ENCODE measurements around the gene SULT2B1.

Gene SULT2B1

GRCh38 chr19:48596237-48596636, 44.3 kb downstream of the SULT2B1 start:
- TF ChIP-seq GATA2 (IDR thresholded peaks at IDR 0.05; ENCODE audit: low read depth, low read length) = no peak

GRCh38 chr19:48596679-48597465, 44.9 kb downstream of the SULT2B1 start:
- no peak for TF ChIP-seq GATA2 (IDR thresholded peaks at IDR 0.05; ENCODE audit: low read depth, low read length)
- no peak for TF ChIP-seq GATA3 (IDR thresholded peaks at IDR 0.05; ENCODE audit: low read depth, low read length)

GRCh38 chr19:48598996-48599700, 47.2 kb downstream of the SULT2B1 start:
- TF ChIP-seq GATA3 (IDR thresholded peaks at IDR 0.05; ENCODE audit: low read depth, low read length) = no peak
- TF ChIP-seq GATA2 (IDR thresholded peaks at IDR 0.05; ENCODE audit: low read depth, low read length) = no peak

GRCh38 chr19:48600679-48601417, 48.9 kb downstream of the SULT2B1 start:
- TF ChIP-seq GATA3 (IDR thresholded peaks at IDR 0.05; ENCODE audit: low read depth, low read length) (no peak), GATA2 (IDR thresholded peaks at IDR 0.05; ENCODE audit: low read depth, low read length) (no peak)

- TF ChIP-seq GATA2 (IDR thresholded peaks at IDR 0.05; ENCODE audit: low read depth, low read length) (no peak), GATA3 (IDR thresholded peaks at IDR 0.05; ENCODE audit: low read depth, low read length) (no peak)
Measured at GRCh38 chr19:48603001-48603400, 51.0 kb downstream of the SULT2B1 start.

GRCh38 chr19:48603449-48603848, 51.5 kb downstream of the SULT2B1 start:
- TF ChIP-seq GATA3 (IDR thresholded peaks at IDR 0.05; ENCODE audit: low read depth, low read length) (no peak), GATA2 (IDR thresholded peaks at IDR 0.05; ENCODE audit: low read depth, low read length) (no peak)

GRCh38 chr19:48603850-48604249, 51.9 kb downstream of the SULT2B1 start:
- TF ChIP-seq GATA2 (IDR thresholded peaks at IDR 0.05; ENCODE audit: low read depth, low read length) (no peak), GATA3 (IDR thresholded peaks at IDR 0.05; ENCODE audit: low read depth, low read length) (no peak)

- TF ChIP-seq GATA3 (IDR thresholded peaks at IDR 0.05; ENCODE audit: low read depth, low read length) = no peak
- no peak for TF ChIP-seq GATA2 (IDR thresholded peaks at IDR 0.05; ENCODE audit: low read depth, low read length)
Measured at GRCh38 chr19:48606463-48607358, 54.7 kb downstream of the SULT2B1 start, which contains the start of gene SPACA4. Gene SPACA4, plus strand, starts transcription at chr19:48606742. Its CDS starts 237 bp downstream, at chr19:48606979.

GRCh38 chr19:48607359-48607755, 55.4 kb downstream of the SULT2B1 start:
- no peak for TF ChIP-seq GATA2 (IDR thresholded peaks at IDR 0.05; ENCODE audit: low read depth, low read length)
- no peak for TF ChIP-seq GATA3 (IDR thresholded peaks at IDR 0.05; ENCODE audit: low read depth, low read length)

GRCh38 chr19:48608798-48609263, 56.9 kb downstream of the SULT2B1 start:
- no peak for TF ChIP-seq GATA3 (IDR thresholded peaks at IDR 0.05; ENCODE audit: low read depth, low read length)
- no peak for TF ChIP-seq GATA2 (IDR thresholded peaks at IDR 0.05; ENCODE audit: low read depth, low read length)

GRCh38 chr19:48609571-48610108, 57.7 kb downstream of the SULT2B1 start:
- TF ChIP-seq GATA2 (IDR thresholded peaks at IDR 0.05; ENCODE audit: low read depth, low read length) (no peak), GATA3 (IDR thresholded peaks at IDR 0.05; ENCODE audit: low read depth, low read length) (no peak)

GRCh38 chr19:48611872-48612271, 59.9 kb downstream of the SULT2B1 start:
- TF ChIP-seq GATA3 (IDR thresholded peaks at IDR 0.05; ENCODE audit: low read depth, low read length) = no peak

Measured in SH-SY5Y (cell line).